HG02588 (cell line): ENCODE data around the gene CNGA2.
"Not testable (repeated sequence)": the region's sequence is repeated elsewhere in the genome, so short reads cannot be mapped to it uniquely, and the experiment has no call there.

Source experiments
- ATAC-seq: cut with Tn5 transposase; IDR thresholded peaks from one replicate; pipeline ENCODE4 v1.9.1; 2021; ENCODE audit warnings: mild to moderate bottlenecking, moderate library complexity; ENCODE audit not compliant: unreplicated experiment

The CNGA2 gene

DNA sequence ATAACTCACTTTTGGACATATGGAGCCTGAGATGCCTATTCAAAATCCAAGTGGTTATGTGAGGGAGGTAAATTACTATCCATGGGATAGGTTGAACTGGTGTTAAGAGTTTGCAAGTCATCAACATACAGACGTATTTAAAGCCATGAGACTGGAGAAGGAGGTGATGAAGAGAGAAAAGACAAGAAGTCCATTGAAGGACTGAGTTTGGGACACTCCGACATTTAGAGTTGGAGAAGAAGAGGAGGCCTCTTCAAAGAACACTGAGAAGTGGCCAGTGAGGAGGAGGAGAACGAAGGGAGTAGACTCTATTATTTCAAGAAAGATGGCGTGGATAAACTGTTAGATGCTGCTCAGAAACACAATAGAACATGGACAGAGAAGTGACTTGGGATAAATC, at the start of gene CNGA2:
TSS of gene CNGA2 (plus strand) at position 301 of the 400 bp plus-strand sequence. CDS start 3,738 bp downstream, outside the sequence.
- ATAC-seq = no peak

DNA sequence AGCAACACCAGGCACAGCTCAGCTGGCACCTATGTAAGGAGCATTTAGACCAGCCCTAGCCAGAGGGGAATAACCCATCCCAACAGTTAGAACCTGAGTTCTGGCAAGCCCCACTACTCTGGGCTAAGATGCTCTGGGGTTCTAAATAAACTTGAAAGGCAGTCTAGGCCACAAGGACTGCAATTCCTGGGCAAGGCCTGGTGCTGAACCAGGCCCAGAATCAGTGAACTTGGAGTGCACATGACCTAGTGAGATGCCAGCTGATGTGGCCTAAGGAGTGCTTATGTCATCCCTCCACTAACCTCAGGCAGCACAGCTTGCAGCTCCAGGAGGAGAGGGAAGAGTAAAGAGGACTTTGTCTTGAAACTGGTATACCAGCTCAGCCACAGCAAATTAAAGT, 46.9 kb upstream of the CNGA2 start:
- no peak for ATAC-seq

DNA sequence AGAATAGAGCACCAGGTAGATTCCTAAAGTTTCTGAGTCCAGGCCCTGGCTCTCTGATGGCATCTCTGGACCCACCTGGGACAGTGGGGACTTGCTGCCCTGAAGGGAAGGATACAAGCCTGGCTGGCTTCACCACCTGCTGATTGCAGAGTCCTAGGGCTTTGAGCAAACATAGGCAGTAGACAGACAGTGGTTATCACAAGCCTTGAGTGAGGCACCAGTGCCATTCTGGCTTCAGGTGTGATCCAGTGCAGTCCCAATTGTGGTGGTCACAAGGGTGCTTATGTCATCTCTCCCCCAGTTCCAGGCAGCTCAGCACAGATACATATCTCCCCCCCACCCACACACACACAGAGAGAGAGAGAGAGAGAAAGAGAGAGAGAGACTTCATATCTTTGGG, 45.9 kb upstream of the CNGA2 start:
- ATAC-seq = no peak

DNA sequence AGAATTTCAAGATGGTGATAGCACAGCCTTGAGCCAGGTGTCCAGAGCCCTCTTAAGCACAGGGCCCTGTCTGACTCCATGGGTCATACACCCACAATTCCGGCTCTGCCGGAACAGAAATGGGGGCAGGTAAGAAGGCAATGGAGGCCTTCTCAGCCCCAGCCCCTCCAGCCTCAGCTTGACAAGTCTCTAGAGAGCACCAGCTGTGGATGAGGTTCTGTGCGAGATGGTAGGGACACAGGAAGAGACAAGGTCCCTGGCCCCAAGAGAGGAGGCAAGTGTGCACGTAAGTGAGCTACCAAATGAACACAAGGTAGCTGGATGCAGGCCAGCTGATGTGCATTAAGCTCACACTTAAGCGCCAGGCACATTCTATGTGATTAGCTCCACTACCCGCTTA, 41.7 kb upstream of the CNGA2 start:
- no peak for ATAC-seq

DNA sequence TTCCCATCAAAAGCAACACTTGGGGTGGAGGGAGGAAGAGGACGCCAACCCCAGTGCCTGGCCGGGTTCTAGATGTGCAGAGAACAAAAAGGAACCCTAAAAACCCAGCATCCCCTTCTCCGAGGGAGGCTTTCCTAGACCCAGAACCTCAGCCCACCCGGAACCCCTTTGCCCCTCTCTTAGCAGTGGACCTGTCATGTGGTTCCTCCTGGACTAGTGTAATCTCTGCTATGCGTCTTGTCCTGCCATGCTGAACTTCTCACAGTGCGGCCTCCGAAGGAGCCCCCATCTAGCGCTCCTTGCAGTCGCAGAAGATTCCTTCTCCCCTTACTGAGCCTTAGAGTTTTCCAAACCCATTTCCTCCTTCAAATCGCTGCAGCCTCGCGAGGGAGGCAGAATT, 40.4 kb upstream of the CNGA2 start:
- no peak for ATAC-seq

GRCh38 chrX:151694661-151695582, 39.6 kb upstream of the CNGA2 start, which contains the start of gene PRRG3:
TSS of gene PRRG3 (plus strand) at chrX:151695458. CDS start at chrX:151698815, 3,357 bp downstream.
- ATAC-seq = no peak

GRCh38 chrX:151695583-151696340, 38.8 kb upstream of the CNGA2 start:
- no peak for ATAC-seq

DNA sequence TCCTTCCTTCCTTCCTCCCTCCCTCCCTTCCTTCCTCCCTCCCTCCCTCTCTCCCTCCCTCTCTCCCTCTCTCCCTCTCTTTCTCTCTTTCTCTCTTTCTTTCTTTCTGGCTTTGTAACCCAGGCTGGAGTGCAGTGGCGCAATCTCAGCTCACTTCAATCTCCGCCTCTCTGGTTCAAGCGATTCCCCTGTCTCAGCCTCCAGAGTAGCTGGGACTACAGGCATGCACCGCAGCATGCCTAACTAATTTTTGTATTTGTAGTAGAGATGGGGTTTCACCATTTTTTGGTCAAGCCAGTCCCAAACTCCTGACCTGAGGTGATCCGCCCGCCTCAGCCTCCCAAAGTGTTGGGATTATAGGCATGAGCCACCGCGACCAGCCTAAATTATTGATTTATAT, 37.5 kb upstream of the CNGA2 start:
- not testable (repeated sequence) for ATAC-seq

- no peak for ATAC-seq
These were observed 37.0 kb upstream of the CNGA2 start for GRCh38 chrX:151697522-151697921.

DNA sequence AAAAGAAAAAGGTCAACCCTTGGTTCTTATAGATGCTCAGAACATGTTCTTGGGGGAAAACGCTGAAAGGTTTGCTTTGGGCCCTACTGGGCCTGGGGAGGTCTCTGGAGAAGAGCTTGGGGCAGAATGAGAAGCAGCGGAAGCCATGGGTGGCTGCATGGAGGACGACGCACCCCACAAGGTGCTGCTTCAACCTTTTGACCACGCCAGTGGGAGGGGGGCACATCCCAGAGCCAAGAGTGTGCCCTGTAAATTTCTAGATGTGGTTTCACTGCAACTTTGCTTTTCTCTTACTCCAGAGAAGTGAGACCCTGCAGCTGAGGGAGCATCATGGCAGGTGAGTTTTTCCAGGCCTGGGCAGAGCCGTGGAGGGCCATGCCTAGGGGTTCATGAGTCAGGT, 36.1 kb upstream of the CNGA2 start:
- no peak for ATAC-seq

DNA sequence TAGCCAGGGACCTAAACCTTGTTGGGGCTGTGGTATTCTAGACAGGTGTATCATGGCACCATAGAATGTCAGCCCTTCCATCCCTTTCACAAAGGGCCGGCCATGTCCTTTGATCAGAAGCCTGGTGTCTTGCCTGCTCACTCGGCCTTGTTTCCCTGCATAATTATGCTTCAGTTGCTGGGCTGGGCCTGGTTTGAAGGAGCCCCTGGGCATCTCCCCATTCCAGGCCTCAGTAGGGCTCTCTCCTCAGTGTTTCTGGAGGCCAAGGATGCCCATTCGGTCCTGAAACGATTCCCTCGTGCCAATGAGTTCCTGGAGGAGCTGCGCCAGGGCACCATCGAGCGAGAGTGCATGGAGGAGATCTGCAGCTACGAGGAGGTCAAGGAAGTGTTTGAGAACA, 34.8 kb upstream of the CNGA2 start:
- no peak for ATAC-seq

GRCh38 chrX:151700581-151700980, 34.0 kb upstream of the CNGA2 start:
- no peak for ATAC-seq

- no peak for ATAC-seq
These were observed 33.5 kb upstream of the CNGA2 start for GRCh38 chrX:151701071-151701470.

DNA sequence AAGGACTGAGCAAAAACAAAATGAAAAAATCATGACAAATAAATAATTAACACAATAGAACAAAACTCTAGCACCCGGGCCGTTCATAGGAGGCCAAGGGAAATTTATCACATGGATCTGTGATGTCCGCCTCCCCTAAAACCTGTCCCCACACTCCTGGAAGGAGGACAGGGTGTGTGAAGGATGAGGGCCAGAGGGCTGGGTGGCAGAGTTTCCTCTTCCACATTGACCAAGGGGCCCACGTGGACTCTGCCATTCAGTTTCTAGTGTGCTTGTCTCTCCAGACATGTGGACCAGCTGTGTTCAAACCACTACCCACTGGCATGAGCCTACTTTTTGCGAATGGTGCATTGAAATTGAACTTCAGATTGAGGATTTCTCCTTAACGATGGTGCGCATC, 33.0 kb upstream of the CNGA2 start:
- no peak for ATAC-seq

GRCh38 chrX:151702026-151702714, 32.4 kb upstream of the CNGA2 start:
- no peak for ATAC-seq

GRCh38 chrX:151702741-151703340, 31.7 kb upstream of the CNGA2 start:
- ATAC-seq = no peak

- no peak for ATAC-seq
These were observed 31.1 kb upstream of the CNGA2 start for GRCh38 chrX:151703487-151703886.

DNA sequence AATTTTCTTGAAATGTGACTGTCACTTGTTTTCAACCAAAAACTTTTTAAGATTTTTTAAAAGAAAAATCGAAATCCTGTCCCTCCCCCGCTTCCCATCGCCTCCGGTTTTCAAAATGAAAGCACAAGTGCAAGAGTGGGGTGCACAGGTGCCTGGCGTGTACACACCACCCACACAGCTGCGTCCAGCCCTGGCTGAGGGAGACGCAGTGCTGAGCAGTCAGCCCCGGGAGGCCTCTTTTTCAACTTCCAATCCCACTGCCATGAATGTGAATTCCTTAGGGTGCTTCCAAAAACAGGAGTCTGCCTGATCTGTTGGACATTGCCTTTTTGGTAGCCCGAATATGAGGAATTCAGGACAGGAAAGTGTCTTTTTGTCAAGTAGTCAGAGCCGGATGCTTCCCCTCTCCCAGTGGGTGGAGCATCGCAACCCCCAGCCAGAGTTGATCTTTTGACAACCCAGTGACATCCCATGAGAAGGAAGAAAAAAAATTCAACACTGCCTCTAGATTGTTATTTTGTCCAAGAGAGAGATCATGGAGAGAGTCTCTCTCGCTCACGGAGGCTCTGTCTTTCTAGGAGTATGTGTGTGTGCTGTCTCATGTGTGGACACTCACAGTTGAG, 30.4 kb upstream of the CNGA2 start:
- ATAC-seq = no peak

DNA sequence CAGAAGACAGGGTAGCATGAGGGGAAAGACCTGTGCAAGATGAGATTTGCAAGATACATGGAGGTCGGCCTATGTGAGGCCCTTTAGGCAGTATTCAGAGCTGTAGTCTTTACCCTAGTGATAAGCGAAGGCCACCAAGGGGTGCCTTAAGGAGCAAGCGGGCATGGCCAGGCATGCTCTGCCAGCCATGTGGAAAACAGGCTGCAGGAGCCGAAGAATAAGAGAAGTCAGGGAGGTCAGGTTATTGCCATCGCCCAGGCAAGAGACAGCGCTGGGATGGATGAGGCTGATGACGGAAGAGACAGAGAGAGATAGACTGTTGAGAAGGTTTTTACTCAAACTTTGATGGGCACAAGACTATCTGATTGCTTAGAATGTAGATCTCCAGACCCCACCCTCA, 25.7 kb upstream of the CNGA2 start:
- ATAC-seq = no peak

- ATAC-seq = no peak
These were observed 24.1 kb upstream of the CNGA2 start for GRCh38 chrX:151710457-151710856.
